GM12872 (cell line): ENCODE measurements around the gene HUNK.

Experiments used
- TF ChIP-seq, protein P1 (sequence below): IDR thresholded peaks from 3 replicates; pipeline ENCODE4 v1.5.1; 2011; ENCODE audit warnings: low read depth, mild to moderate bottlenecking, low read length, moderate library complexity; ENCODE audit not compliant: insufficient read depth

HUNK gene

DNA sequence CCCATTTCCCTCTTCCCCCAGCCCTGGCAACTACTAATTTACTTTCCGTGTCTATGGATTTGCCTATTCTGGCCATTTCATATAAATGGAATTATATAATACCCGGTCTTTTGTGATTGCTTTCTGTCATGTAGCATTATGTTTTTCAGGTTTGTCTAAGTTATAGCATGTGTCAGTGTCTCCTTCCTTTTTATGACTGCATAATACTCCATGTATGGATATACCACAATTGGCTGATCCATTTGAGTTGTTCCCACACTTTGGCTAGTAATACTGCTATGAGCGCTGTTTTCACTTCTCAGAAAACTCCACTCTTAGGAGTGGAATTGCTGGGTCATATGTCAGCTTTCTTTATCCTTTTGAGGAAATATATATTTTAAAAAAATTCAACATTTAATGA, 53.7 kb downstream of the HUNK start:
- TF ChIP-seq, protein P1, sequence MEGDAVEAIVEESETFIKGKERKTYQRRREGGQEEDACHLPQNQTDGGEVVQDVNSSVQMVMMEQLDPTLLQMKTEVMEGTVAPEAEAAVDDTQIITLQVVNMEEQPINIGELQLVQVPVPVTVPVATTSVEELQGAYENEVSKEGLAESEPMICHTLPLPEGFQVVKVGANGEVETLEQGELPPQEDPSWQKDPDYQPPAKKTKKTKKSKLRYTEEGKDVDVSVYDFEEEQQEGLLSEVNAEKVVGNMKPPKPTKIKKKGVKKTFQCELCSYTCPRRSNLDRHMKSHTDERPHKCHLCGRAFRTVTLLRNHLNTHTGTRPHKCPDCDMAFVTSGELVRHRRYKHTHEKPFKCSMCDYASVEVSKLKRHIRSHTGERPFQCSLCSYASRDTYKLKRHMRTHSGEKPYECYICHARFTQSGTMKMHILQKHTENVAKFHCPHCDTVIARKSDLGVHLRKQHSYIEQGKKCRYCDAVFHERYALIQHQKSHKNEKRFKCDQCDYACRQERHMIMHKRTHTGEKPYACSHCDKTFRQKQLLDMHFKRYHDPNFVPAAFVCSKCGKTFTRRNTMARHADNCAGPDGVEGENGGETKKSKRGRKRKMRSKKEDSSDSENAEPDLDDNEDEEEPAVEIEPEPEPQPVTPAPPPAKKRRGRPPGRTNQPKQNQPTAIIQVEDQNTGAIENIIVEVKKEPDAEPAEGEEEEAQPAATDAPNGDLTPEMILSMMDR, result no peak

- TF ChIP-seq, protein P1, result no peak
Observed at GRCh38 chr21:31927689-31928353, 55.0 kb downstream of the HUNK start.

DNA sequence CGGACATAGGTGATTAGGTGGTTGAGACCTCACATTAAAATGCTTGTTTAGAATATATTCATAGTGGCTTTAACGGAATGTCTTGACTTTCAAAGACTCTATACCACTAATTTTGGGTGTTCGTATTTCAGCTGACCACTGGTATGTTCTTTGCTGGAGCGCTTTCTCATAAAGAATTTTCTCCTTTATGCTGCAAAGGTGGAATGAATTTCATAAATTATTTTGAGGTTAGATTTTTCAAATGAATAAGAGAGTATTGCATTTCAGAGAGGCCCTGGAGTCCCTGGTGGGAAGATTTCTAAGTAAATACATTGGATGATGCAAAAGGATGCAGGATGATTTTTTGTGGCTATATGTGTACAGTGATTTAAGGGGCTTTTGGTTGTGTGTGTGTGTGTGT, 55.8 kb downstream of the HUNK start:
- TF ChIP-seq, protein P1, result no peak

DNA sequence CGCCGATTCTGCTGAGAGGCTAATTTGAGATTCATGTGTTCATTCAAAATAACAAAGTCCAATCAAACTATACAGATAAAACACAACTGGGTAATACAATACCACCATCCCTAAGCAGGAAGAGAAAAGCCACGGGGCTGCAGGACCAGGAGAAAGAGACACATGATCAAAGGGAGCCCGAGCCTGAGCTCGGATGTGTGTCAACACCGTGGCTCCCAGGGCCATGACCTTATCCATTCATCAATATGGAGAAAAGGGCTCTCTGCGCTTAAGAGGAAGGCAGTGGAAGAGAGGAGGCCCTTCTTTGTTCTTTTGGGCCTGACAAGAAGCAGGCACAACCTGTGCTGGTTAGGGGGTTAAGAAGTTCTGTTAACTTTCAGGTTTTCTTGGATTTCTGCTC, 56.7 kb downstream of the HUNK start:
- TF ChIP-seq, protein P1, result no peak

GRCh38 chr21:31930001-31930400, 57.2 kb downstream of the HUNK start:
- TF ChIP-seq, protein P1, result no peak

GRCh38 chr21:31931644-31932469, 59.0 kb downstream of the HUNK start:
- TF ChIP-seq, protein P1, result no peak

DNA sequence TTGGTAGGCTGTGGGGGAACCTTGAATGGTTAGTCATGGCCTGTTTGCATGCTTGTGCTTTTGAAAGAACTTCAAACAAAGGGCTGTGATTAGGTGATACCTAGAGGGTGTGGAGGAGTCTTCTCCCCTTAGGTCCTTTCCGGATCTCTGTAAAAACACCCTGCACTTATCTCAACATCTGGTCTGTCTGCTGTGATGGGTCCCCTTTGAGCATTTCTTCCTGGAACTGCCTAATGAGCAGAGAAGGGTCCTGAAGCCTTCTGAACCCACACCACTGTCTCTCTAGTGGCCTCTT, 59.6 kb downstream of the HUNK start:
- TF ChIP-seq, protein P1, result no peak
